Heart left ventricle (tissue), 13 donors: ENCODE data around the gene IP6K2.

Experiments
- POLR2A ChIP-seq, 2 donors: fragments of 450-650 bp; IDR thresholded peaks; one replicate each; pipeline ENCODE4 v1.6.1; 2017; ENCODE audit warnings: antibody characterized with exemption in 2 of 2, mild to moderate bottlenecking in 2 of 2, moderate library complexity in 2 of 2
- TF ChIP-seq, protein P1 (sequence below), 12 donors: fragments of 200-600 bp; sonication (generic) in 4 of 12; IDR thresholded peaks; one replicate each; pipeline versions ENCODE4 v1.5.0 to v1.8.0; 2018 to 2022; ENCODE audit warnings: antibody characterized with exemption in 12 of 12, mild to moderate bottlenecking in 5 of 12
- donor health status: ischemic (EF 13 %, LVEDD 7.1; RV severe dilation, severe dysfunction).
- donor health status: DM: no; HTN: yes; CAD: no.
- donor health status: DM: no; HTN: no; CAD: no.
- donor health status: ischemic (EF 25% LVEDD 6.9; RV normal size, moderate dysfunction).
- donor health status: ischemic (EF 25% LVEDD 5.7; RV mildly dilated, moderate dysfunction).
- donor health status: ischemic (EF 35%, LVEDD 5.7; RV mildly dilated, moderate dysfunction).
- donor health status: nonischemic (EF 11% LVEDD 7.7; RV severe dilation, severe dysfunction).
- donor health status: DM: yes; HTN: yes; CAD: no.
- donor health status: PGD.
- donor health status: ischemic (EF 29% LVEDD 5.4; RV normal size, mild dysfunction).
- donor health status: nonischemic (EF 23%, LVEDD 6.1; RV moderate dilation, normal function).

DNA sequence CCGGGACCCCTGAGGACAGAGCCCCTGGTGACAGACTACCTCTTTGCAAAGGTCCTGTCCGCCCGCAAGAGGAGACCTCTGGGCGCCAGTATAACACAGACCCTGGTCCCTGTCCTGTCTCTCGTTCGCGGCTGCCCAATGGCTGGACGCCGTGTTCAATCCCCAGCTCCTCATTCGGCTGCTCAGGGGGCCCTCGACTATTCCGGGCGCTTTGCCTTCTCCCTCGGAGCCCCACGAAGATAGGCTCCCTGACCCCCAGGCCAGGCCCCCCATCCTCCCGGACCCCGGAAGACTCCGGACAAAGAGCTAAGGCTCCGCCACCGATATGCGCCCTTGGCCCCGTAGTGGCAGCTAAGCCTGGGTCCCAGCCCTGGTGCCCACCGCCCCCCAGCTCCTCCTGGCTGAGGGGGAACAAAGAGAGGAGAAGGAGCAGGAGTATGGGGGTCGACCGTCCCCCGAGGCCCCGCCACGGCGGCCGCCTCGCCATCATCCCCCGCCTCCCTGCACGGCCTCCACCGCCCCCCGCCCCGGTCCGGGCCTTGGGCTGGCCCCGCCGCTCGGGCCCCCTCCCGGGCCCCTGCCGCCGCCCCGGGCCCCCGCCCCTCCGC, 54.8 kb downstream of the IP6K2 start:
- TF ChIP-seq, protein P1, sequence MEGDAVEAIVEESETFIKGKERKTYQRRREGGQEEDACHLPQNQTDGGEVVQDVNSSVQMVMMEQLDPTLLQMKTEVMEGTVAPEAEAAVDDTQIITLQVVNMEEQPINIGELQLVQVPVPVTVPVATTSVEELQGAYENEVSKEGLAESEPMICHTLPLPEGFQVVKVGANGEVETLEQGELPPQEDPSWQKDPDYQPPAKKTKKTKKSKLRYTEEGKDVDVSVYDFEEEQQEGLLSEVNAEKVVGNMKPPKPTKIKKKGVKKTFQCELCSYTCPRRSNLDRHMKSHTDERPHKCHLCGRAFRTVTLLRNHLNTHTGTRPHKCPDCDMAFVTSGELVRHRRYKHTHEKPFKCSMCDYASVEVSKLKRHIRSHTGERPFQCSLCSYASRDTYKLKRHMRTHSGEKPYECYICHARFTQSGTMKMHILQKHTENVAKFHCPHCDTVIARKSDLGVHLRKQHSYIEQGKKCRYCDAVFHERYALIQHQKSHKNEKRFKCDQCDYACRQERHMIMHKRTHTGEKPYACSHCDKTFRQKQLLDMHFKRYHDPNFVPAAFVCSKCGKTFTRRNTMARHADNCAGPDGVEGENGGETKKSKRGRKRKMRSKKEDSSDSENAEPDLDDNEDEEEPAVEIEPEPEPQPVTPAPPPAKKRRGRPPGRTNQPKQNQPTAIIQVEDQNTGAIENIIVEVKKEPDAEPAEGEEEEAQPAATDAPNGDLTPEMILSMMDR (IDR thresholded peaks at IDR 0.05), result no peak
- no peak for TF ChIP-seq POLR2A (IDR thresholded peaks at IDR 0.05)
